ENCODE data around the gene JAK1. TPM values are rescaled to one million over a fixed set of nuclear protein-coding genes. Genes with fewer than 3 reads are reported as not detected.
A peak's percentile ranks its signal among the peaks of the same experiment; 100 is the strongest.
"Not testable (repeated sequence)": the region's sequence is repeated elsewhere in the genome, so short reads cannot be mapped to it uniquely, and the experiment has no call there.

JAK1 gene
- total RNA-seq, 2 experiments from 2014 or later = 204 to 205 TPM

DNA sequence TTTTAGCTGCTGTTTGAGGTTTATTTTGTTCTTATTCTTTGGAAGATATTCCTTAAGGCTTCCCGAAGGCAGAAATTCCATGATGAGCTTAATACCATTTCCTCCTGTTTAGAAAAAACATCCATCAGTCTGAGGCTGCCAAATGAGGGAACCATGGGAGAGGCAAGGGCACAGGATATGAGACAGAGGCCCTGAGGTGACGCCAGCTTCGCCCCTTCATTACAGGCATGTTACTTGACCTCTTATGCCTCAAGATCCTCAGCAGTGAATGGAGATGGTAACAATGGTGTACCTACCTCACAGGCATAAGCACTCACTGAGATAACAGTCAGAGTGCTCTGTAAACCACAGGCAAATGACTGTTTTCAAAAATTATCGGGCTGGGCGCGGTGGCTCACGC is 127.9 kb downstream of the JAK1 start:
- Mint-ChIP-seq H3K27me3 (no peaks in the 10 kb centered on the region), H3K4me1 (no peaks in the 10 kb centered on the region), H3K27ac (peak overlapping the region; percentile 12), H3K4me3 (no peak overlapping the region), H3K36me3 (ENCODE audit: low read depth) (peaks cover 79% of the 10 kb centered on the region), H3K9me3 (no peaks in the 10 kb centered on the region)
- ChIA-PET POLR2A (no interaction called here), CTCF (interaction anchor here (1.7 kb wide), 1 partner anchor 11 kb away, joined by 6 read pairs; no protein-coding TSS in a partner anchor)
- no peak for DNase-seq

DNA sequence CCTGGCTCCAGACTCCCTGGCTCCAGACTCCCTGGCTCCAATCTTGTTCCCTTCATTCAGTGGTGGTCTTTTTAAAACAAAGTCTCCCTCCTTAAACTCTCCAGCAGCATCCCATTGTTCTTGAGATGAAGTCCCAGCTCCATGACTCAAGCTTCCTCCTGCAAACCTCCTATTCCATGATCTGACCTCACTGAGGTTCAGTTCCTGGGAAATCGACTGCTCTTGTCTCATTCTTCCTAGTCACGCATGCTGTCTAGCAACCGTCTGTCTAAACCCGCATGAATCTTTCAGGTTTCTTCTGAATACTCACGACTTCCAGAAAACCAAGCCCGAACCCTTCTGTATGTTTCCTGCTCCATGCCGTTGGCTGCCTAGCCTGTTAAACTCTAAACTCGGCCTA is 129.5 kb downstream of the JAK1 start:
- Mint-ChIP-seq H3K4me1 (no peaks in the 10 kb centered on the region), H3K36me3 (ENCODE audit: low read depth) (peaks cover 82% of the 10 kb centered on the region), H3K27me3 (no peaks in the 10 kb centered on the region), H3K27ac (no peak overlapping the region), H3K4me3 (no peak overlapping the region), H3K9me3 (no peaks in the 10 kb centered on the region)
- DNase-seq = no peak
- CTCF ChIA-PET = no interaction called here
- POLR2A ChIA-PET = no interaction called here

DNA sequence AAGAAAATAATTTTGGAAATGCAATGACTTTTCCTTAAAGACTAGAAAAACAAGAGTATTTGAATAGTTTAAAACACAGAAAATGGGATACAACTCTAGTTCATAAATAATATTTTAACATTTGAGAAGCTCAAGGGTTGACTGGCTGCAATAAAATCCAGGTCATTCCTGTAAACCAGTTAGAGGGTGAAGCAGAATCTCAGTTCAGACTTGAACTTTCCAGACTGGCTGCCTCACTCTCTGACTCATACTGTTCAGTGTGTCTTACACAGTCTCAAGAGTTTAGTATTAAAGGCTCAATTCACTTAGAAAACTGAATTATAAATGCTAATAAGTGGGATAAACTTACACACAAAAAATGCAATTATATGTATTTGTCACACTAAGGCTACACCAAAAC is 131.6 kb downstream of the JAK1 start:
- peaks cover 72% of the 10 kb centered on the region for H3K36me3 Mint-ChIP-seq (ENCODE audit: low read depth)
- POLR2A ChIA-PET = no interaction called here

DNA sequence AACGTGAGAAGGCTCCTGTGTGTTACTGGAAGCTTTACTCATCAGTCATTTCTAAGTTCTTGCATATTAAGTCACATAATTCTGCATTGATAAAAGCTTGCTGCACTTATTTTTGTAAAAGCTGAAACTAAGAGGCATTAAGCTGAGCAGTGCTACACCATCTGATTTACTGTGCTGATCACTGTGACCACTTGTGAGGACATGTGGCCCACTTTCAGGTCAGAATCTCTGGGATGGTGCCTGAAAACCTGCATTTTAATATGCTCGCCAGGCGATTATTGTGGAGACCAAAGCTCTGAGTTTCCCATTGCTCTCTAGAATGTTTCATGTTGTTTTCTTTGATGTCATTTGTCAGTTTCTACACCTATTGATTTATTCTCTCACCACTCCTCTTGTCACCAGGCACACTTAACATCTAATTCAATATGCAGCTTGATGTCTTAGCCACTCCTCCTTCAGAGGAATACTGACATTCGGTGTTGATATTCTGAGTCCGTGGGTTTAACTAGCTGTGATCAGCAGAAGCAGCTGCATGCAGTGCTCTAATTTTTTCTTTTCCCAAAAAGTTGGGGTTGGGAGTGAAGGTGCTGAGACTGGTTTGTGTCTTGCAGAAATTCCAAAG is 136.2 kb downstream of the JAK1 start:
- Mint-ChIP-seq H3K4me3 (no peak overlapping the region), H3K9me3 (no peaks in the 10 kb centered on the region), H3K27ac (no peak overlapping the region), H3K36me3 (ENCODE audit: low read depth) (peaks cover 38% of the 10 kb centered on the region), H3K4me1 (peaks cover 40% of the 10 kb centered on the region), H3K27me3 (no peaks in the 10 kb centered on the region)
- ChIA-PET CTCF (no interaction called here), POLR2A (interaction anchor here (1.1 to 1.7 kb wide), 2 partner anchors 10 to 137 kb away, joined by 3 to 4 read pairs; partner anchors contain the start of gene JAK1)
- DNase-seq = no peak

More for the DNA sequence above, 131.6 kb downstream of the JAK1 start:
- H3K27me3 Mint-ChIP-seq = no peaks in the 10 kb centered on the region
- no peaks in the 10 kb centered on the region for H3K9me3 Mint-ChIP-seq
- DNase-seq = no peak
- peaks cover 4% of the 10 kb centered on the region for H3K4me1 Mint-ChIP-seq
- no peak overlapping the region for H3K27ac Mint-ChIP-seq
- CTCF ChIA-PET = no interaction called here
- no peak overlapping the region for H3K4me3 Mint-ChIP-seq

DNA sequence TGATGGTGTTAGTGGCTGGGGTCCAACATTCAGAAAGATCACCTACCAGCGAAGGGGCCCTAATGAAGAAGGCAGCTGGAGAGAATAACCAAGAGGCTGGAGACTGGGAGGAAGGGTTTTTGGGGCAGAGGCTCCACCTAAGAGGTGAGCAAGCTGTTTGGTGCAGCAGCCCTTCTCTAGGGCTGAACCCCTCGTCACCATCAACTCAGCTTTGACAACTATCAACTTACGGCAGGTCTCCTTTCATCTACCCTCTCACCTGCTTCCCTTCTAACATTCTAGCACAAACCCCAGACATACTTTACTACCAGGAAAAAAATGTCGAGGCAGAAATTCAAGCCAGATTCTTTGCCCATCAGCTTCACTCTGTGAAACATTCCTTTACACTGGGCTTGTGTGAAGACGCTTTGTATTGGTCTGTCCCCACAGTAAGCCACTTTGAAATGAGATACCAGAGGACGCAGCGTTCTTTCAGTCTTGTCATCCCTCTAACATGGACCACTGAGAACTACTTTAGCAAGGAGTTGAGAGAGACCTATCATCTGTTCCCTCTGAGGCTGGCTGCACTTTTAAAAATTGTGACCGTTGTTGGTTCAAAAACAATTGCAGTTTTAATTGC is 136.8 kb downstream of the JAK1 start:
- ChIA-PET CTCF (interaction anchor here (1.4 kb wide), 1 partner anchor 246 kb away, joined by 5 read pairs; no protein-coding TSS in a partner anchor), POLR2A (interaction anchor here (1.1 to 1.7 kb wide), 3 partner anchors 11 to 137 kb away, joined by 3 to 4 read pairs (median 4); partner anchors contain the start of gene JAK1)
- H3K4me1 Mint-ChIP-seq = peaks cover 40% of the 10 kb centered on the region
- no peaks in the 10 kb centered on the region for H3K9me3 Mint-ChIP-seq
- peaks cover 35% of the 10 kb centered on the region for H3K36me3 Mint-ChIP-seq (ENCODE audit: low read depth)
- no peak for DNase-seq
- H3K27ac Mint-ChIP-seq = peak overlapping the region; percentile 71
- H3K4me3 Mint-ChIP-seq = no peak overlapping the region
- H3K27me3 Mint-ChIP-seq = no peaks in the 10 kb centered on the region

DNA sequence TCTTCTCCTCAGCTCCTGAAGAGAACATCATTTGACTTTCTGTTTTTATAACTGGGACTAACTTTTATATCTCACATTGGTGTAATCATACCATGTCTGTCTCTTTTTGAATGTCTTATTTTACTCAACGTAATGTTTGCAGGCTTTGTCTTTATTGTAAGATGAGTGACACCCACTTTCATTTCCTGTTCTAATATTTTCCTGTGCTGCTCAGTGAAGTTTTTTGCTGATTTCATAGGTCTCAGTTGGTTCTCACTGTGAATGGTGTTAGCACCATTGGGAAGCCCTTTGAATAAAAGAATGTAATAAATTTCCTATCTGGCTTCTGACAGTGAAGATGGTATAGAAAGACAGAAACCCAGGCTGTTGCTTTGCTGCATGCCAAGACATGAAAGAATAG is 137.5 kb downstream of the JAK1 start:
- Mint-ChIP-seq H3K9me3 (no peaks in the 10 kb centered on the region), H3K4me1 (peaks cover 42% of the 10 kb centered on the region), H3K4me3 (peak overlapping the region; percentile 31), H3K27ac (peak overlapping the region; percentile 71), H3K27me3 (no peaks in the 10 kb centered on the region), H3K36me3 (ENCODE audit: low read depth) (peaks cover 28% of the 10 kb centered on the region)
- DNase-seq = no peak
- POLR2A ChIA-PET = interaction anchor here (0.8 to 1.3 kb wide), 3 partner anchors 35 to 239 kb away, joined by 3 to 4 read pairs (median 3); no protein-coding TSS in a partner anchor
- CTCF ChIA-PET = interaction anchor here (1.4 to 1.9 kb wide), 2 partner anchors 140 to 247 kb away, joined by 4 to 5 read pairs; no protein-coding TSS in a partner anchor

DNA sequence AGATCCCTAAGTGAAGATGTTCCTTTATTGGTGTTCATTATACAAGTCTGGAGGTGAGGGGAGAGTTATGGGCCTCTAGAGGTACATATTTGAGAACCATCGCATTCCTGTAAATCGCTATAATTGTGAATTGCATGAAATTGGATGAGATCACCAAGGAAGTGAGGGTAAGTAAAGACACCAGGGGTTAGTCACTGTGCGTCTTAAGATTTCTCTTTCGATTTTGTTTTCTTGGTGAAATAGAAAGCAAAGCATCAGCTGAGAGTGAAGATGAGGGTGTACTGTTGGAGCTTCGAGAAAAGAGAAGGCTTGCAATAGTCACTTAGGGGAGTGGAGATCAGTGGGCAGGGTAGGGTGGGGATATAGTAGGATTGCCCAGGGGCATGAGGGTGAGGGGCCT is 139.4 kb downstream of the JAK1 start:
- POLR2A ChIA-PET = interaction anchor here (1.0 to 2.1 kb wide), 5 partner anchors 135 to 248 kb away, joined by 3 to 11 read pairs (median 4); partner anchors contain the start of gene JAK1
- H3K9me3 Mint-ChIP-seq = no peaks in the 10 kb centered on the region
- CTCF ChIA-PET = interaction anchor here (0.7 to 1.9 kb wide), 5 partner anchors 11 to 581 kb away, joined by 3 to 8 read pairs (median 4); no protein-coding TSS in a partner anchor
- DNase-seq = no peak
- H3K27ac Mint-ChIP-seq = peak overlapping the region; percentile 81
- peak overlapping the region; percentile 53 for H3K4me3 Mint-ChIP-seq
- H3K27me3 Mint-ChIP-seq = peaks cover 2% of the 10 kb centered on the region
- peaks cover 12% of the 10 kb centered on the region for H3K36me3 Mint-ChIP-seq (ENCODE audit: low read depth)
- peaks cover 42% of the 10 kb centered on the region for H3K4me1 Mint-ChIP-seq

DNA sequence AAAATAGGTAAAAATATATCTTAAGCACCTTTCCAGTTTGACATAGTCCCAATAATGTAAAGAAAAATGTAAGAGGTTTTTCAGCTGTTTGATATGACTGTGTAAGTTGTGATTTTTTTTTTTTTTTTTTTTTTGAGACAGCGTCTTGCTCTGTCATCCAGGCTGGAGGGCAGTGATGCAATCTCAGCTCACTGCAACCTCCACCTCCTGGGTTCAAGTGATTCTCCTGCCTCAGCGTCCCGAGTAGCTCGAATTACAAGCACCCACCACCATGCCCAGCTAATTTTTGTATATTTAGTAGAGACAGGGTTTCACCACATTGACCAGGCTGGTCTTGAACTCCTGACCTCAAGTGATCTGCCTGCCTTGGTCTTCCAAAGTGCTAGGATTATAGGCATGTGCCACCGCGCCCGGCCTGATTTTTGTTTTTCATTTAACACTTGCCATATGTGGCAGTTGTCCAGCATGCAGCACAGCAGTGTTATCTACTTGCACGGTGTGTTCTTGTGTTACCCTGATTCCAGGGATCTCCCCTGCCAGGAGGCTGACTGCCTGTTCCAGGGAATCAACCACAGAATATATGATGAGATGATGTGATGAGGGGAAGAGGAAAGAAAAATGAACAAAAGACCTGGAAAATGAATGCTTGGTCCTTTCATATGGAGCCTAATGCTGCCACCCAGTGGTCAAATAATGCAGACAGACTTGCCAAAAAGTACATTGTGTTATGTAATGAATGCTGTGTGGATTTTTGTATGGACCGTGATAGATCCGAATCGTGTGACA is 142.5 kb downstream of the JAK1 start:
- Mint-ChIP-seq H3K4me3 (no peak overlapping the region), H3K4me1 (peaks cover 29% of the 10 kb centered on the region), H3K36me3 (ENCODE audit: low read depth) (peaks cover 3% of the 10 kb centered on the region), H3K9me3 (no peaks in the 10 kb centered on the region), H3K27me3 (peaks cover 2% of the 10 kb centered on the region), H3K27ac (no peak overlapping the region)
- ChIA-PET POLR2A (interaction anchor here (0.7 kb wide), 1 partner anchor 21 kb away, joined by 3 read pairs; no protein-coding TSS in a partner anchor), CTCF (interaction anchor here (0.6 to 1.6 kb wide), 21 partner anchors 9 to 995 kb away, joined by 3 to 9 read pairs (median 3); no protein-coding TSS in a partner anchor)
- DNase-seq = peak; percentile 61

DNA sequence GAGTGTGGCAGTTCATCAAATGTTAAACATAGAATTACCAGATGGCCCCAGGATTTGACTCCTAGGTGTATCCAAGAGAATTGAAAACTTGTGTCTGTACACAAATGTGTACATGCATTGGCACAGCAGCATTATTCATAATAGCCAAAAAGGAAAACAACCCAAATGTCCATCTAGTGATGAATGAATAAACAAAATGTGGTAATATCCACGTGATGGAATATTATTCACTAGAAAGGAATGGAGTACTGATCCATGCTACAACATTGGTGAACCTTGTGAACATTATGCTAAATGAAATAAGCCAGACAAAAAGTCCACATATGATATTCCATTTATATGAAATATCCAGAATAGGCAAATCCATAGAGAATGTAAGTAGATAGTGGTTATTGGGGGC is 143.7 kb downstream of the JAK1 start:
- no peaks in the 10 kb centered on the region for H3K36me3 Mint-ChIP-seq (ENCODE audit: low read depth)
- no peak for DNase-seq
- H3K27me3 Mint-ChIP-seq = peaks cover 2% of the 10 kb centered on the region
- ChIA-PET POLR2A (no interaction called here), CTCF (interaction anchor here (1.0 to 1.6 kb wide), 6 partner anchors 36 to 159 kb away, joined by 3 to 5 read pairs (median 4); no protein-coding TSS in a partner anchor)
- peaks cover under 1% of the 10 kb centered on the region for H3K9me3 Mint-ChIP-seq
- no peak overlapping the region for H3K4me3 Mint-ChIP-seq
- no peak overlapping the region for H3K27ac Mint-ChIP-seq
- peaks cover 18% of the 10 kb centered on the region for H3K4me1 Mint-ChIP-seq

DNA sequence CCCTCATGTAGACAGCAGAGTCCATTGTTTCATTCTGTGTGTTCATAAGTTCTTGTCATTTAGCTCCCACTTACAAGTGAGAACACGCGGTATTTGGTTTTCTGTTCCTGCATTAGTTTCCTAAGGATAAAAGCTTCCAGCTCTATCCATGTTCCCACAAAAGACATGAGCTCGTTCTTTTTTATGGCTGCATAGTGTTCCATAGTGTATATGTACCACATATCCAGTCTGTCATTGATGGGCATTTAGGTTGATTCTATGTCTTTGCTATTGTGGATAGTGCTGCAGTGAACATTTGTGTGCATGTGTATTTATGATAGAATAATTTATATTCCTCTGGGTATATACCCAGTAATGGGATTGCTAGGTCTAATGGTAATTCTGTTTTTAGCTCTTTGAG is 145.8 kb downstream of the JAK1 start:
- POLR2A ChIA-PET; H3K4me1 Mint-ChIP-seq; H3K4me3 Mint-ChIP-seq; H3K9me3 Mint-ChIP-seq; H3K36me3 Mint-ChIP-seq (ENCODE audit: low read depth); H3K27me3 Mint-ChIP-seq; H3K27ac Mint-ChIP-seq; DNase-seq; CTCF ChIA-PET: not testable (repeated sequence)

DNA sequence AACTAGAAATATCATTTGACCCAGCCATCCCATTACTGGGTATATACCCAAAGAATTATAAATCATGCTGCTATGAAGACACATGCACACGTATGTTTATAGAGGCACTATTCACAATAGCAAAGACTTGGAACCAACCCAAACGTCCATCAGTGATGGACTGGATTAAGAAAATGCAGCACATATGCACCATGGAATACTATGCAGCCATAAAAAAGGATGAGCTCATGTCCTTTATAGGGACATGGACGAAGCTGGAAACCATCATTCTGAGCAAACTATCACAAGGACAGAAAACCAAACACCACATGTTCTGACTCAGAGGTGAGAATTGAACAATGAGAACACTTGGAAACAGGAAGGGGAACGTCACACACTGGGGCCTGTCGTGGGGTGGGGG is 149.0 kb downstream of the JAK1 start:
- POLR2A ChIA-PET, H3K27ac Mint-ChIP-seq, H3K4me3 Mint-ChIP-seq: not testable (repeated sequence)

DNA sequence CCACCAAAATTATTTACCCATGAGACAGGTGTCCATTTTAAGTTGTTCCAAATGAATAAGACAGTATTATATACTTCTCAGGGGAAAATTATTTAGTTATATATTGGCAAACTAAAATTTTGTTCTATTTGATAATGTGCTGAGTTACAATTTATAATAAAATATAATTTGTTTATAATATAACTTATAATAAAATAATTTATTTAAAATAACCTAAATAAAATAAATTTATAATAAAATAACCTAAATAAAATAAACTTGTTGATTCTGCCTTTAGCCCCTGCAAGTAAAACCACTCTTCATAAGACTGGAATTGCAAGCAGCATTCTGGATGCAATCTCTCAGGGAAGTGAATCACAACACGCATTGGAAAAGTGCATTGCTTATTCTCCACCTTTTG is 151.9 kb downstream of the JAK1 start:
- H3K4me3 Mint-ChIP-seq = no peak overlapping the region
- CTCF ChIA-PET = no interaction called here
- POLR2A ChIA-PET = no interaction called here

More for the DNA sequence above, 149.0 kb downstream of the JAK1 start:
- H3K9me3 Mint-ChIP-seq; H3K4me1 Mint-ChIP-seq; DNase-seq; H3K27me3 Mint-ChIP-seq; H3K36me3 Mint-ChIP-seq (ENCODE audit: low read depth); CTCF ChIA-PET: not testable (repeated sequence)

DNA sequence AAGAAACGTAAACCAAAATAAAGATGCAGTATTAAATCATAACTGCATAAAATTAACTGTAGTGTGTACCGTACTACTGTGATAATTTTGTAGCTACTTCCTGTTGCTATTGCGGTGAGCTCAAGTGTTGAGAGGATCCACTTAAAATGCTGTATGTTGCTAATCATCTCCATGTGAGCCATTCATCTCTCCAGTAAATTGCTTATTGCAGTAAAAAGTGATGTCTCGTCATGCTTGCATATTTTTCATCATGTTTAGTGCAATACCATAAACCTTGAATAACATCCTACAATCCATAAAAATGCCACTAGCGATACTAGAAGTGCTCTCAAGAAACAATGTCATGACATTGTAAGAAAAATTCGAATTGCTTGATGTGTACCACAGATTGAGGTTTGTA is 155.2 kb downstream of the JAK1 start:
- DNase-seq = no peak
- POLR2A ChIA-PET = no interaction called here
- Mint-ChIP-seq H3K27me3 (no peaks in the 10 kb centered on the region), H3K36me3 (ENCODE audit: low read depth) (no peaks in the 10 kb centered on the region), H3K4me3 (no peak overlapping the region), H3K4me1 (no peaks in the 10 kb centered on the region), H3K9me3 (no peaks in the 10 kb centered on the region), H3K27ac (no peak overlapping the region)
- CTCF ChIA-PET = no interaction called here

More for the DNA sequence above, 151.9 kb downstream of the JAK1 start:
- peaks cover 7% of the 10 kb centered on the region for H3K4me1 Mint-ChIP-seq
- no peaks in the 10 kb centered on the region for H3K27me3 Mint-ChIP-seq
- no peak for DNase-seq
- no peak overlapping the region for H3K27ac Mint-ChIP-seq
- H3K9me3 Mint-ChIP-seq = peaks cover 4% of the 10 kb centered on the region
- H3K36me3 Mint-ChIP-seq (ENCODE audit: low read depth) = peaks cover 3% of the 10 kb centered on the region
